ENCODE data around the gene PUS1. TPM values are rescaled to one million over a fixed set of nuclear protein-coding genes. Genes with fewer than 3 reads are reported as not detected.

PUS1 gene
- total and polyA plus RNA-seq, 12 donors: 5.1 to 17.4 (median 7.8) TPM

DNA sequence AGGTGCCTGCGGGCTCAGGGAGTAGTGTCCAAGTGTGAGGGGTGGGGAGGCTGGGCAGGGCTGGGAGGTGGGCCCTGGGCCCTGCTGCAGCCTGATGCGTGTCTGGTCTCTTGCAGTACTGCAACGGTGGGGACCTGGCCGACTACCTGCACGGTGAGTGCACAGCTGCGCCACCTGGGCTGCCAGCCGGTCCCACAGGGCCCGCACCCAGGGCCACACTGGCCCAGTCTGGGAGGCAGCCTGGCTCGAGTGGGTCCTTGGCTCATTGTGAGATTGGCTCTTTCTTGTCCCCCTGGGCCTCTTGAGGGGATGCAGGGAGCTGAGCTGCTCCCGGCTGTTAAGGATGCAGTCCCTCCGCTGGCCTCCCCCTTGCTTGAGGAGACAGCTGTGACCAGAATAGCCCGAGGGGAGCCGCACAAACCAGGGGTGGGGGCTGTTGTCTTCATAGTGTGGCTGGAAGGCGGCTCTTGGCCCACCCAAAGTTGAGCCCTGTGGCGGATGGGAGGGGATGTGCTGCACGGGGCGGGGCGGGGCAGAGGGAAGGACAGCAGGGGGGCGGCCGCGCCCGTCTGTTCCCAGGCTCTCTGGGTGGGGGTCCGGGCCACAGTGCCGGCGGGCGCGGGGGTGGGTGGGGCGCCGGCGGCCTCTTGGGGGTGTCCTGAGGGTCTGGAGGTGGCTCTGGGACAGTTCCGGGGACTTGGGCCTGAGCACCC is 21.5 kb upstream of the PUS1 start:
- intact Hi-C loops (cut with DNase I): no loop called here
- Histone ChIP-seq H3K4me1 (peaks cover 16 to 57% (median 36%) of the 10 kb centered on the region in 9 donors), H3K36me3 (peaks cover 0 to 65% (median 49%) of the 10 kb centered on the region in 9 donors)

DNA sequence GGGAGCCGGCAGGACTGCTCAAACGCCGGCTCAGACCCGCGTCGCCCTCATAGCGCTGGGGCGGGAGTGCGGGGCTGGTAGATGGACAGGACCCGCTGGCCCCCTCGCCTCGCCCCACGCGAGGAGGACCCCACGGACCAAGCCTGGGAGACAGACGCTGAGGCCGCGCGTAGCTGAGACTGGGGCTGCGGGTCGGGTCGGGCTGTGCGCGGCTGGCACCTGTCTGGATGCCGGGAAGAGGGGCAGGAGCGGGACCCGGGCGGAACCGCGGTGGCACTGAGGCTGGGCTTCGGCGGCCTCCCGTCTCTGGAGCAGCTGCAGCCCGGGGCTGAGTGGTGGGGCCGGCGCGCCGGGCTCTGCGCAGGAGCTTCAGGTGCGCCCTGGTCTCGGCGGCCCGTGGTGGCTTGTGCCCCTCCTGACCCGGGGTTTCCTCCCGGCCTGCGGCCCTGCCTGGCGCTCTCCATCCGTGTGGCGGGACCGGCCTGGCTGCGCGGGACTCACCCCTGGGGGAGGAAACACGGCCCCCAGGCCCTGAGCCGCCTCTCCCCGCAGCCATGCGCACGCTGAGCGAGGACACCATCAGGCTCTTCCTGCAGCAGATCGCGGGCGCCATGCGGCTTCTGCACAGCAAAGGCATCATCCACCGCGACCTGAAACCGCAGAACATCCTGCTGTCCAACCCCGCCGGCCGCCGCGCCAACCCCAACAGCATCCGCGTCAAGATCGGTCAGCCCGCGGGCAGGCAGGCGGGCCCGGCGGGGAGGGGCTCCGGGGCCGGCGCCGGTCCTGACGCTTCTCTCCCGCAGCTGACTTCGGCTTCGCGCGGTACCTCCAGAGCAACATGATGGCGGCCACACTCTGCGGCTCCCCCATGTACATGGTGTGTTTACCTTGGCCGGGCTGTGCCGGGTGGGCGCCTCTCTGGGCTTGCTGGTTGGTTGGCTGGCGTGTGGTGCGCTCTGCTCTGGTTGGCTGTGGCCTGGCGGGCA is 20.7 kb upstream of the PUS1 start:
- H3K27me3 ChIP-seq: no peaks in the 10 kb centered on the region
- DNase-seq (no peak), ATAC-seq (no peak)
- no peak overlapping the region for H3K27ac ChIP-seq
- H3K36me3 ChIP-seq: peaks cover 0 to 73% (median 49%) of the 10 kb centered on the region in 9 donors
- H3K4me3 ChIP-seq: no peak overlapping the region
- peaks cover 13 to 57% (median 35%) of the 10 kb centered on the region in 9 donors for H3K4me1 ChIP-seq
- H3K9me3 ChIP-seq: no peaks in the 10 kb centered on the region
- 96 to 98% methylated on average over 92 to 96 of the region's 96 CpGs for WGBS, 2 donors
- intact Hi-C loops (cut with DNase I): no loop called here
- TF ChIP-seq, protein P1, sequence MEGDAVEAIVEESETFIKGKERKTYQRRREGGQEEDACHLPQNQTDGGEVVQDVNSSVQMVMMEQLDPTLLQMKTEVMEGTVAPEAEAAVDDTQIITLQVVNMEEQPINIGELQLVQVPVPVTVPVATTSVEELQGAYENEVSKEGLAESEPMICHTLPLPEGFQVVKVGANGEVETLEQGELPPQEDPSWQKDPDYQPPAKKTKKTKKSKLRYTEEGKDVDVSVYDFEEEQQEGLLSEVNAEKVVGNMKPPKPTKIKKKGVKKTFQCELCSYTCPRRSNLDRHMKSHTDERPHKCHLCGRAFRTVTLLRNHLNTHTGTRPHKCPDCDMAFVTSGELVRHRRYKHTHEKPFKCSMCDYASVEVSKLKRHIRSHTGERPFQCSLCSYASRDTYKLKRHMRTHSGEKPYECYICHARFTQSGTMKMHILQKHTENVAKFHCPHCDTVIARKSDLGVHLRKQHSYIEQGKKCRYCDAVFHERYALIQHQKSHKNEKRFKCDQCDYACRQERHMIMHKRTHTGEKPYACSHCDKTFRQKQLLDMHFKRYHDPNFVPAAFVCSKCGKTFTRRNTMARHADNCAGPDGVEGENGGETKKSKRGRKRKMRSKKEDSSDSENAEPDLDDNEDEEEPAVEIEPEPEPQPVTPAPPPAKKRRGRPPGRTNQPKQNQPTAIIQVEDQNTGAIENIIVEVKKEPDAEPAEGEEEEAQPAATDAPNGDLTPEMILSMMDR (IDR thresholded peaks at IDR 0.05): no peak

More for the DNA sequence above, 21.5 kb upstream of the PUS1 start:
- Histone ChIP-seq H3K9me3 (no peaks in the 10 kb centered on the region), H3K27me3 (no peaks in the 10 kb centered on the region), H3K27ac (no peak overlapping the region), H3K4me3 (no peak overlapping the region)
- TF ChIP-seq, protein P1 (IDR thresholded peaks at IDR 0.05): no peak
- ATAC-seq (no peak), DNase-seq (no peak)
- WGBS, 2 donors: 91 to 93% methylated on average over 30 to 31 of the region's 31 CpGs

DNA sequence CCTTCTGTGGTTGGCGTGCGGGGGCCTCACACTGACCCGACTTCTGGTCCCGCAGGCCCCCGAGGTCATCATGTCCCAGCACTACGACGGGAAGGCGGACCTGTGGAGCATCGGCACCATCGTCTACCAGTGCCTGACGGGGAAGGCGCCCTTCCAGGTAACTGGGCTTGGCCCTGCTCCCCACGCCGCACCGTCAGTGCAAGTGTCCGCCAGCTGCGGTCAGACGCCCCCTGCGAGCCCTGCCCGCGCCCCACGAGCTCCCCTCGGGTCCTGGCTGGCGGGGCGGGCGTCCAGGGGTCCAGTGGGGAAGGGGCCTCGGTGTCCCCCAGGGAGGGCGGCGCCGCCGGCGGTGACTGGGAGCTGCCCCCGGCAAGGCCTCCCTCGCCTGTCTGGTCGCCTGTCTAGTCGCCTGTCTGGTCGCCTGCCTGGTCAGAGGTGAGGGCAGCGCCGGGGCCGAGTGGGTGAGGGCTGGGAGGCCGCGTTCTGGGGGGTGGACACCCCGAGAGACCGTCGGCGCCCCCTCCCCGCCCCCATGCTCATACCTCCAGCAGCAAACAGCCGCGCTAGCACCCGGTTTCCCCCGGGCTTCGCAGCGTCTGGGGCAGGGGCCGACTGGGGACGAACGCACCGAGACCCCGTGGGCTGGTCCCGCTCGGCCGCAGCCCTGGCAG is 19.9 kb upstream of the PUS1 start:
- ATAC-seq (no peak), DNase-seq (peak in 1 of 2 donors; percentile 4)
- H3K36me3 ChIP-seq: peaks cover 4 to 82% (median 51%) of the 10 kb centered on the region in 9 donors
- intact Hi-C loops (cut with DNase I): no loop called here
- peaks cover 11 to 48% (median 30%) of the 10 kb centered on the region in 9 donors for H3K4me1 ChIP-seq
- H3K27me3 ChIP-seq: no peaks in the 10 kb centered on the region
- H3K27ac ChIP-seq: no peak overlapping the region
- no peaks in the 10 kb centered on the region for H3K9me3 ChIP-seq
- no peak overlapping the region for H3K4me3 ChIP-seq
- TF ChIP-seq, protein P1 (IDR thresholded peaks at IDR 0.05): no peak
- 95 to 96% methylated on average over 37 to 61 of the region's 61 CpGs for whole genome bisulfite sequencing, 2 donors

DNA sequence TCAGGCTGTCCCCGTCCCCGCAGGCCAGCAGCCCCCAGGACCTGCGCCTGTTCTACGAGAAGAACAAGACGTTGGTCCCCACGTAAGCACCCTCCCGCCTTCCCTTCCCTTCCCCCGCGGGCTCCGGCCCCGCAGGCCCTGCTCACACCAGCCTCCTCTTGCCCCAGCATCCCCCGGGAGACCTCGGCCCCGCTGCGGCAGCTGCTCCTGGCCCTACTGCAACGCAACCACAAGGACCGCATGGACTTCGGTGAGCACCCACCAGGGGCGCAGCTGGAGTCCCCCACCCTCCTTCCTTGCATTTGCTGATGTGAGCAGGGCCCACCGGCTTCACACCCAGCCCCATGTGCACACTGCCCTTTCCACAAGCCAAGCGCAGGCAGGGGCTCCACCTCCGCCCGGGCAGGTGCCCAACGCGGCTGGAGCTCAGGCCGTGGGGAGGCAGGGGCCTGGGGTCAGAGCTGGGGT is 19.3 kb upstream of the PUS1 start:
- TF ChIP-seq, protein P1 (IDR thresholded peaks at IDR 0.05): no peak
- intact Hi-C loops (cut with DNase I): no loop called here
- H3K27ac ChIP-seq: no peak overlapping the region
- ATAC-seq (no peak), DNase-seq (peak in 1 of 2 donors; percentile 4)
- no peaks in the 10 kb centered on the region for H3K27me3 ChIP-seq
- H3K9me3 ChIP-seq: no peaks in the 10 kb centered on the region
- 91 to 93% methylated on average over 26 of the region's 26 CpGs for WGBS, 2 donors
- no peak overlapping the region for H3K4me3 ChIP-seq
- peaks cover 10 to 87% (median 57%) of the 10 kb centered on the region in 9 donors for H3K36me3 ChIP-seq
- peaks cover 11 to 43% (median 25%) of the 10 kb centered on the region in 9 donors for H3K4me1 ChIP-seq

Measured in heart right ventricle (tissue), 16 donors.